ENCODE results near the gene XIRP2.

XIRP2 gene

GRCh38 chr2:167147271-167147941 is 259.1 kb downstream of the XIRP2 start:
- Histone ChIP-seq H3K36me3 (ENCODE audit: insufficient read depth) (no peaks in the 10 kb centered on the region), H3K27ac (no peak overlapping the region), H3K79me2 (ENCODE audit: insufficient read depth, low read depth) (no peaks in the 10 kb centered on the region), H4K20me1 (ENCODE audit: insufficient read depth) (no peaks in the 10 kb centered on the region), H2AFZ (ENCODE audit: low read depth) (no peak overlapping the region), H3K4me1 (ENCODE audit: low read depth, poor library complexity, severe bottlenecking) (no peaks in the 10 kb centered on the region), H3K4me3 (IDR thresholded peaks at IDR 0.05; ENCODE audit: insufficient read depth, low read depth, low read length) (no peak overlapping the region), H3K9ac (no peak overlapping the region), H3K27me3 (ENCODE audit: insufficient read depth, low read depth) (no peaks in the 10 kb centered on the region), H3K4me2 (no peak overlapping the region)
- TF ChIP-seq CTCF (conservative IDR thresholded peaks at IDR 0.05; ENCODE audit: low read depth, low read length), result no peak

- no peaks in the 10 kb centered on the region for H3K27me3 ChIP-seq (ENCODE audit: insufficient read depth, low read depth)
- no peak overlapping the region for H3K27ac ChIP-seq
- no peak overlapping the region for H3K9ac ChIP-seq
- no peak overlapping the region for H2AFZ ChIP-seq (ENCODE audit: low read depth)
- H3K4me3 ChIP-seq (IDR thresholded peaks at IDR 0.05; ENCODE audit: insufficient read depth, low read depth, low read length), result no peak overlapping the region
- H3K4me1 ChIP-seq (ENCODE audit: low read depth, poor library complexity, severe bottlenecking), result no peaks in the 10 kb centered on the region
- no peak overlapping the region for H3K4me2 ChIP-seq
- TF ChIP-seq CTCF (conservative IDR thresholded peaks at IDR 0.05; ENCODE audit: low read depth, low read length), result no peak
- no peaks in the 10 kb centered on the region for H3K36me3 ChIP-seq (ENCODE audit: insufficient read depth)
- no peaks in the 10 kb centered on the region for H4K20me1 ChIP-seq (ENCODE audit: insufficient read depth)
- H3K79me2 ChIP-seq (ENCODE audit: insufficient read depth, low read depth), result no peaks in the 10 kb centered on the region
These were observed 263.6 kb downstream of the XIRP2 start for GRCh38 chr2:167151894-167152293.

- Histone ChIP-seq H3K4me2 (no peak overlapping the region), H3K79me2 (ENCODE audit: insufficient read depth, low read depth) (no peaks in the 10 kb centered on the region), H3K4me1 (ENCODE audit: low read depth, poor library complexity, severe bottlenecking) (no peaks in the 10 kb centered on the region), H4K20me1 (ENCODE audit: insufficient read depth) (no peaks in the 10 kb centered on the region), H3K9ac (no peak overlapping the region), H3K27me3 (ENCODE audit: insufficient read depth, low read depth) (no peaks in the 10 kb centered on the region), H2AFZ (ENCODE audit: low read depth) (no peak overlapping the region), H3K4me3 (IDR thresholded peaks at IDR 0.05; ENCODE audit: insufficient read depth, low read depth, low read length) (no peak overlapping the region), H3K27ac (no peak overlapping the region), H3K36me3 (ENCODE audit: insufficient read depth) (no peaks in the 10 kb centered on the region)
- no peak for TF ChIP-seq CTCF (conservative IDR thresholded peaks at IDR 0.05; ENCODE audit: low read depth, low read length)
These were observed 269.2 kb downstream of the XIRP2 start for GRCh38 chr2:167157523-167157922.

- Histone ChIP-seq H3K4me2 (no peak overlapping the region), H3K9ac (no peak overlapping the region), H3K36me3 (ENCODE audit: insufficient read depth) (no peaks in the 10 kb centered on the region), H3K27me3 (ENCODE audit: insufficient read depth, low read depth) (no peaks in the 10 kb centered on the region), H2AFZ (ENCODE audit: low read depth) (no peak overlapping the region), H3K4me1 (ENCODE audit: low read depth, poor library complexity, severe bottlenecking) (no peaks in the 10 kb centered on the region), H4K20me1 (ENCODE audit: insufficient read depth) (no peaks in the 10 kb centered on the region), H3K27ac (no peak overlapping the region), H3K79me2 (ENCODE audit: insufficient read depth, low read depth) (no peaks in the 10 kb centered on the region), H3K4me3 (IDR thresholded peaks at IDR 0.05; ENCODE audit: insufficient read depth, low read depth, low read length) (no peak overlapping the region)
- TF ChIP-seq CTCF (conservative IDR thresholded peaks at IDR 0.05; ENCODE audit: low read depth, low read length), result no peak
These were observed 288.9 kb downstream of the XIRP2 start for GRCh38 chr2:167177196-167177595.
